Measurements from ENCODE around the gene HSPG2. TPM values are rescaled to one million over a fixed set of nuclear protein-coding genes. Genes with fewer than 3 reads are reported as not detected.

HSPG2 gene
- total RNA-seq, 1 experiment from 2014 or later, result 58.9 TPM

DNA sequence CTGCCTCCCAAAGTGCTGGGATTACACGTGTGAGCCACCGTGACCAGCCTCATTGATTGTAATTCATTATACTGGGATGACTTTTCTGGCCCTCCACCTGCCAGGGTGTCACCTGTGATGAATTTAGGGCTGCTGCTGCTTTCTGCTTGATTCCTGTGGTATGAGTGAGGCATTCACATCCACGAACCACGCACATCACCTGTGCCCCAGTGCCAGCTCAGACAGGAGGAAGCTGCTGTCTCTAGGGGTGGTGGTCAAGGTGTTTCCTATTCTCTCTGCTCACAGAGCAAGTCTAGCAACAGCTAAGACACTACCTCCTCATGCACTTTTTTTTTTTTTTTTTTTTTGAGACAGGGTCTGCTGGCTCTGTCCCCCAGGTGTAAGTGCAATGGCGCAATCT lies 137.4 kb downstream of the HSPG2 start:
- no peak overlapping the region for H3K4me3 Mint-ChIP-seq (ENCODE audit: unreplicated experiment)
- no TSS peak for BruUV-seq (replicated peaks)
- CTCF ChIA-PET, result interaction anchor here (0.6 kb wide), 1 partner anchor 172 kb away, joined by 3 read pairs; no protein-coding TSS in a partner anchor
- POLR2A ChIA-PET, result interaction anchor here (1.3 to 1.4 kb wide), 2 partner anchors 11 to 71 kb away, joined by 4 read pairs; no protein-coding TSS in a partner anchor
- H3K36me3 Mint-ChIP-seq (ENCODE audit: insufficient read depth, unreplicated experiment), result no peaks in the 10 kb centered on the region
- intact Hi-C loops (cut with micrococcal nuclease), result no loop called here
- H3K27ac Mint-ChIP-seq (ENCODE audit: low read depth, unreplicated experiment), result no peak overlapping the region
- TF ChIP-seq, protein P1, sequence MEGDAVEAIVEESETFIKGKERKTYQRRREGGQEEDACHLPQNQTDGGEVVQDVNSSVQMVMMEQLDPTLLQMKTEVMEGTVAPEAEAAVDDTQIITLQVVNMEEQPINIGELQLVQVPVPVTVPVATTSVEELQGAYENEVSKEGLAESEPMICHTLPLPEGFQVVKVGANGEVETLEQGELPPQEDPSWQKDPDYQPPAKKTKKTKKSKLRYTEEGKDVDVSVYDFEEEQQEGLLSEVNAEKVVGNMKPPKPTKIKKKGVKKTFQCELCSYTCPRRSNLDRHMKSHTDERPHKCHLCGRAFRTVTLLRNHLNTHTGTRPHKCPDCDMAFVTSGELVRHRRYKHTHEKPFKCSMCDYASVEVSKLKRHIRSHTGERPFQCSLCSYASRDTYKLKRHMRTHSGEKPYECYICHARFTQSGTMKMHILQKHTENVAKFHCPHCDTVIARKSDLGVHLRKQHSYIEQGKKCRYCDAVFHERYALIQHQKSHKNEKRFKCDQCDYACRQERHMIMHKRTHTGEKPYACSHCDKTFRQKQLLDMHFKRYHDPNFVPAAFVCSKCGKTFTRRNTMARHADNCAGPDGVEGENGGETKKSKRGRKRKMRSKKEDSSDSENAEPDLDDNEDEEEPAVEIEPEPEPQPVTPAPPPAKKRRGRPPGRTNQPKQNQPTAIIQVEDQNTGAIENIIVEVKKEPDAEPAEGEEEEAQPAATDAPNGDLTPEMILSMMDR (IDR thresholded peaks at IDR 0.05; ENCODE audit: unreplicated experiment), result no peak
- H3K4me1 Mint-ChIP-seq (ENCODE audit: insufficient read depth, unreplicated experiment), result no peaks in the 10 kb centered on the region
- H3K27me3 Mint-ChIP-seq (ENCODE audit: insufficient read depth, unreplicated experiment), result no peaks in the 10 kb centered on the region
- no peak for DNase-seq (ENCODE audit: unreplicated experiment)
- H3K9me3 Mint-ChIP-seq (ENCODE audit: unreplicated experiment), result no peaks in the 10 kb centered on the region

DNA sequence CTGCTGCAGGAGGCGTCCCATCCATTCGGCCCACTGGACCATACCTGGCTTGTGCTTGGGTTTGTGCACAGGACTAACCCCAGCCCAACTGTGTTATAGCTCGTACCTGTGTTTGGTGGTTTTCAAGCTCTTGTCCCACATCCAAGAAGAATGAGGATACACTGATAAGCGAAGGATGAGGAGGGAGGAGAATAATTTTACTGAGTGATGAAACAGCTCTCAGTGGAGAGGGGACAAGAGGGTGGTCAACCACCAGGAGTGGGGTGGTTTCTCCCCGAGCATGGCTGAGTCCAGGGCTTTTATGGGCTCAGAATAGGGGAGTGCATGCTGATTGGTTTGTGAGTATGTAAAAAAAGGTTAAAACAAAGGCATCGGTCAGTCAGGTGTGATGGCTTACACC lies 142.0 kb downstream of the HSPG2 start:
- Mint-ChIP-seq H3K9me3 (ENCODE audit: unreplicated experiment) (no peaks in the 10 kb centered on the region), H3K4me3 (ENCODE audit: unreplicated experiment) (no peak overlapping the region), H3K36me3 (ENCODE audit: insufficient read depth, unreplicated experiment) (no peaks in the 10 kb centered on the region), H3K4me1 (ENCODE audit: insufficient read depth, unreplicated experiment) (no peaks in the 10 kb centered on the region), H3K27ac (ENCODE audit: low read depth, unreplicated experiment) (no peak overlapping the region), H3K27me3 (ENCODE audit: insufficient read depth, unreplicated experiment) (no peaks in the 10 kb centered on the region)
- no TSS peak for BruUV-seq (replicated peaks)
- ChIA-PET POLR2A (interaction anchor here (0.8 kb wide), 1 partner anchor 231 kb away, joined by 4 read pairs; no protein-coding TSS in a partner anchor), CTCF (no interaction called here)
- no peak for DNase-seq (ENCODE audit: unreplicated experiment)
- TF ChIP-seq, protein P1 (IDR thresholded peaks at IDR 0.05; ENCODE audit: unreplicated experiment), result no peak
- intact Hi-C loops (cut with micrococcal nuclease), result no loop called here

DNA sequence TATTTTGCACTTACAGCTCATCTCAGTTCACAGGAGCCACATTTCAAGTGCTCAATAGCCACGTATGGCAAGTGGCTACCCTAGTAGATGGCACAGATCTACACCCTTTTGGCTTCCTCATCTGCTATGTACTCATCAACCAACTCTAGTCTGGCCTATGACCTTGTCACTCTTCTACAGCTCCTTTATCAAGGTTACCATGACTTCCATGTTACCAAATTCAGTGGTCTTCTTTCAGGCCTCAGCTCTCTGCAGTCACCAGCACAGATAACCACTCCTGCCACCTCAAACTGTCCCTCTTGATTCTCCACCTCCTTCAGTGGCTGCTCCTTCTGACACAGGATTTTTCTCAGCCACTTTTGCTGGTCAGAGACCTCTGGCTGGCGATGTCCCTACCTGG lies 142.5 kb downstream of the HSPG2 start:
- ChIA-PET CTCF (no interaction called here), POLR2A (interaction anchor here (0.6 to 0.8 kb wide), 2 partner anchors 231 to 254 kb away, joined by 4 read pairs; no protein-coding TSS in a partner anchor)
- no peak for DNase-seq (ENCODE audit: unreplicated experiment)
- TF ChIP-seq, protein P1 (IDR thresholded peaks at IDR 0.05; ENCODE audit: unreplicated experiment), result no peak
- Mint-ChIP-seq H3K4me3 (ENCODE audit: unreplicated experiment) (no peak overlapping the region), H3K4me1 (ENCODE audit: insufficient read depth, unreplicated experiment) (no peaks in the 10 kb centered on the region), H3K36me3 (ENCODE audit: insufficient read depth, unreplicated experiment) (no peaks in the 10 kb centered on the region), H3K27ac (ENCODE audit: low read depth, unreplicated experiment) (no peak overlapping the region), H3K9me3 (ENCODE audit: unreplicated experiment) (no peaks in the 10 kb centered on the region), H3K27me3 (ENCODE audit: insufficient read depth, unreplicated experiment) (no peaks in the 10 kb centered on the region)
- intact Hi-C loops (cut with micrococcal nuclease), result no loop called here
- no TSS peak for BruUV-seq (replicated peaks)

DNA sequence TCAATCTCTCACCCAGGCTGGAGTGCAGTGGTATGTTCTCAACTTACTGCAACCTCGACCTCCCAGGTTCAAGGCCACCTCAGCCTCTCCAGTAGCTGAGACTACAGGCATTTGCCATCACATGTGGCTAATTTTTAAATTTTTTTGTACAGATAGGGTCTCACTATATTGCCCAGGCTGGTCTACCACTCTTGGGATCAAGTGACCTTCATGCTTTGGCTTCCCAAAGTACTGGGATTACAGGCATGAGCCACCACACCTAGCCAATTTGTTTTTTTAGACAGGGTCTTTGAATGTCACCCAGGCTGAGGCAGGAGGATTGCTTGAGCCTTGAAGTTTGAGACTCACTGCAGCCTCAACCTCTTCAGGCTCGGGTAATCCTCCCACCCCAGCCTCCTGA lies 144.0 kb downstream of the HSPG2 start:
- Mint-ChIP-seq H3K4me3 (ENCODE audit: unreplicated experiment) (no peak overlapping the region), H3K27ac (ENCODE audit: low read depth, unreplicated experiment) (no peak overlapping the region), H3K36me3 (ENCODE audit: insufficient read depth, unreplicated experiment) (no peaks in the 10 kb centered on the region), H3K27me3 (ENCODE audit: insufficient read depth, unreplicated experiment) (no peaks in the 10 kb centered on the region), H3K9me3 (ENCODE audit: unreplicated experiment) (no peaks in the 10 kb centered on the region), H3K4me1 (ENCODE audit: insufficient read depth, unreplicated experiment) (peaks cover 8% of the 10 kb centered on the region)
- DNase-seq (ENCODE audit: unreplicated experiment), result no peak
- no TSS peak for BruUV-seq (replicated peaks)
- CTCF ChIA-PET, result interaction anchor here (0.6 kb wide), 2 partner anchors 31 to 227 kb away, joined by 3 to 4 read pairs; no protein-coding TSS in a partner anchor
- TF ChIP-seq, protein P1 (IDR thresholded peaks at IDR 0.05; ENCODE audit: unreplicated experiment), result no peak
- intact Hi-C loops (cut with micrococcal nuclease), result no loop called here
- POLR2A ChIA-PET, result interaction anchor here (0.6 kb wide), 1 partner anchor 24 kb away, joined by 3 read pairs; no protein-coding TSS in a partner anchor

Measured in MCF 10A (cell line).